ENCODE data around the gene AOPEP.

DNA sequence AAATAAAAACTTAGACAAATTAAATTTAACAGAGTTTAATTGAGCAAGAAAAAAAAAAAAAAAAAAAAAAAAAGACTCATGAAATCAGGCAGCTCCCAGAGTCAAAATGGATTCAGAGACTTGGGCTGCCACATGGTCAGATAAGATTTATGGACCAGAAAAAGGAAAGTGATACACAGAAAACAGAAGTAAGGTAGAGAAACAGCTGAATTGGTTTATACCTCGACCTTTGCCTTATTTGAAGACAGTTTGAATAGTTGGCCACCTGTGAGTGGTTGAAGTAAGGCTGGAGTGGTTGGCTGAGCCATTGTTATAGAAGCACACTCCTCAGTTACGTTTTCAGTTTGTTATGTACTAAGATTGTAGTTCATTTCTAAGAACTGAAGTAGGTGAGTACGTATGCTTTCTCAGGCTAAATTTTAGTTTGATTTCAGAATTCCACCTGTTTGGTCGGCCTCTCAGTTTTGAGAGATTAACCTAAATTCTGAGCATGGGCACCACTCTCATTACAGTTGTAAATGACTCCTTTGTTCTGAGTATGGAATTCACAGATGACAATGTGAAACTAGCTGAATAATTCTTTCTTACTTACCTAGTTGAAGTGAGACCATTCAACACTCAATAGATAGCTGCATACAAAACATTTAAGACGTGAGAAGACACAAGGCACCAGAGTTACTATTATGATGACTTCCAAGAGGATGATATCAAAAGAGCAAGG is 149.0 kb downstream of the AOPEP start:
- TF ChIP-seq, protein P1, sequence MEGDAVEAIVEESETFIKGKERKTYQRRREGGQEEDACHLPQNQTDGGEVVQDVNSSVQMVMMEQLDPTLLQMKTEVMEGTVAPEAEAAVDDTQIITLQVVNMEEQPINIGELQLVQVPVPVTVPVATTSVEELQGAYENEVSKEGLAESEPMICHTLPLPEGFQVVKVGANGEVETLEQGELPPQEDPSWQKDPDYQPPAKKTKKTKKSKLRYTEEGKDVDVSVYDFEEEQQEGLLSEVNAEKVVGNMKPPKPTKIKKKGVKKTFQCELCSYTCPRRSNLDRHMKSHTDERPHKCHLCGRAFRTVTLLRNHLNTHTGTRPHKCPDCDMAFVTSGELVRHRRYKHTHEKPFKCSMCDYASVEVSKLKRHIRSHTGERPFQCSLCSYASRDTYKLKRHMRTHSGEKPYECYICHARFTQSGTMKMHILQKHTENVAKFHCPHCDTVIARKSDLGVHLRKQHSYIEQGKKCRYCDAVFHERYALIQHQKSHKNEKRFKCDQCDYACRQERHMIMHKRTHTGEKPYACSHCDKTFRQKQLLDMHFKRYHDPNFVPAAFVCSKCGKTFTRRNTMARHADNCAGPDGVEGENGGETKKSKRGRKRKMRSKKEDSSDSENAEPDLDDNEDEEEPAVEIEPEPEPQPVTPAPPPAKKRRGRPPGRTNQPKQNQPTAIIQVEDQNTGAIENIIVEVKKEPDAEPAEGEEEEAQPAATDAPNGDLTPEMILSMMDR (IDR thresholded peaks at IDR 0.05): no peak
- no peak for TF ChIP-seq POLR2A (IDR thresholded peaks at IDR 0.05)
